A549 (cell line): ENCODE results near the gene GALNT16. TPM values are rescaled to one million over a fixed set of nuclear protein-coding genes. Genes with fewer than 3 reads are reported as not detected.

Experiments used
- ATAC-seq, 2 experiments: fragments of 200-7000 bp in 1 of 2; fragments of >200 bp in 1 of 2; cut with Nextera tagmentation in 1 of 2; cut with Tn5 transposase in 1 of 2; 3 replicates each; pipeline versions ENCODE4 v1.8.0 to v1.9.1; 2018 to 2020; ENCODE audit warnings: mild to moderate bottlenecking in 1 of 2, moderate library complexity in 1 of 2
- CTCF ChIA-PET: fragments of 300-600 bp; sonication (Branson Sonifier 250); formaldehyde crosslinking; extraction: SDS; loops from one replicate; lab custom pipeline; 2021; ENCODE audit warnings: antibody characterized with exemption, inconsistent platforms; lab: Yijun Ruan, JAX
- POLR2A ChIA-PET: fragments of 350-600 bp; formaldehyde crosslinking; extraction: SDS; loops from one replicate; lab custom pipeline; 2021; ENCODE audit warnings: antibody characterized with exemption, inconsistent platforms; lab: Yijun Ruan, JAX
- DNase-seq, 2 experiments: peaks; one replicate each; pipeline versions ENCODE4 v3.0.0 to v3.0.0-alpha.2; 2011 to 2016; ENCODE audit warnings: low read depth in 1 of 2, low spot score in 1 of 2
- FAIRE-seq: peaks from 2 replicates; lab custom pipeline; 2011; peaks lifted over from hg19 to GRCh38; lab: Jason Lieb, UNC
- H3K27ac ChIP-seq, 2 experiments: fragments of >200 bp; sonication (Bioruptor Twin); formaldehyde crosslinking; 3 replicates each; pipeline ENCODE4 v1.5.1; 2016 to 2017
- H3K4me1 ChIP-seq: fragments of >200 bp; sonication (Bioruptor Twin); formaldehyde crosslinking; 3 replicates; pipeline ENCODE4 v1.6.1; 2016
- H3K4me2 ChIP-seq: fragments of >200 bp; sonication (Bioruptor Twin); formaldehyde crosslinking; 3 replicates; pipeline ENCODE4 v1.6.1; 2016
- H3K4me3 ChIP-seq: fragments of >200 bp; sonication (Bioruptor Twin); formaldehyde crosslinking; 3 replicates; pipeline ENCODE4 v1.5.1; 2016
- H3K9me3 ChIP-seq: fragments of >200 bp; sonication (Bioruptor Twin); formaldehyde crosslinking; 3 replicates; pipeline ENCODE4 v1.6.1; 2016
- ATOH8 ChIP-seq: fragments of 250-450 bp; sonication (Bioruptor Pico); IDR thresholded peaks from 2 replicates; pipeline ENCODE4 v1.5.0; 2020; ENCODE audit warnings: low read depth, mild to moderate bottlenecking, moderate library complexity
- BHLHE40 ChIP-seq: IDR thresholded peaks from 2 replicates; pipeline ENCODE4 v1.6.1; 2012; ENCODE audit warnings: low read depth, low read length, inconsistent platforms
- CBX8 ChIP-seq: fragments of 200-600 bp; sonication (generic); IDR thresholded peaks from 2 replicates; pipeline ENCODE4 v1.6.1; 2016
- CEBPB ChIP-seq, 2 experiments: fragments of >200 bp in 1 of 2; sonication (Bioruptor Twin) in 1 of 2; formaldehyde crosslinking in 1 of 2; IDR thresholded peaks; 2 replicates each; pipeline ENCODE4 v1.6.1; 2012 to 2016
- CHD4 ChIP-seq: fragments of 200-600 bp; sonication (generic); IDR thresholded peaks from 2 replicates; pipeline ENCODE4 v1.6.1; 2016; ENCODE audit warnings: antibody characterized with exemption, mild to moderate bottlenecking, borderline replicate concordance
- CTCF ChIP-seq: fragments of >200 bp; sonication (Bioruptor Twin); formaldehyde crosslinking; IDR thresholded peaks from 3 replicates; pipeline ENCODE4 v1.5.1; 2016
- EHMT2 ChIP-seq: fragments of 200-600 bp; sonication (generic); IDR thresholded peaks from 2 replicates; pipeline ENCODE4 v1.6.1; 2016; ENCODE audit warnings: antibody characterized with exemption, low read depth, mild to moderate bottlenecking, moderate library complexity
- EP300 ChIP-seq, 2 experiments: fragments of >200 bp; sonication (Bioruptor Twin); formaldehyde crosslinking; IDR thresholded peaks; 2 replicates in 1 of 2; 3 replicates in 1 of 2; pipeline ENCODE4 v1.6.1; 2016 to 2017
- FOXS1 ChIP-seq: fragments of 250-450 bp; sonication (Bioruptor Pico); IDR thresholded peaks from 2 replicates; pipeline ENCODE4 v1.5.0; 2020; ENCODE audit warnings: mild to moderate bottlenecking, moderate library complexity
- GATA3 ChIP-seq: IDR thresholded peaks from 2 replicates; pipeline ENCODE4 v1.6.1; 2012; ENCODE audit warnings: borderline replicate concordance
- HES2 ChIP-seq: fragments of >200 bp; sonication (Bioruptor Twin); formaldehyde crosslinking; IDR thresholded peaks from 2 replicates; pipeline ENCODE4 v1.6.1; 2016
- HOXB13 ChIP-seq: fragments of 250-450 bp; sonication (Bioruptor Pico); IDR thresholded peaks from 2 replicates; pipeline ENCODE4 v1.5.0; 2020; ENCODE audit warnings: low read depth, mild to moderate bottlenecking, moderate library complexity
- HOXB5 ChIP-seq: fragments of 250-450 bp; sonication (Bioruptor Pico); IDR thresholded peaks from 2 replicates; pipeline ENCODE4 v1.5.0; 2020; ENCODE audit warnings: mild to moderate bottlenecking, moderate library complexity
- JUN ChIP-seq, 2 experiments: fragments of >200 bp; sonication (Bioruptor Twin); formaldehyde crosslinking; IDR thresholded peaks; 2 replicates in 1 of 2; 3 replicates in 1 of 2; pipeline ENCODE4 v1.6.1; 2016 to 2017
- JUNB ChIP-seq: fragments of >200 bp; sonication (Bioruptor Twin); formaldehyde crosslinking; IDR thresholded peaks from 2 replicates; pipeline ENCODE4 v1.6.1; 2016
- KDM1A ChIP-seq: fragments of 200-600 bp; sonication (generic); IDR thresholded peaks from 2 replicates; pipeline ENCODE4 v1.6.1; 2016; ENCODE audit warnings: low read depth, mild to moderate bottlenecking
- KDM5A ChIP-seq: fragments of 200-600 bp; sonication (generic); IDR thresholded peaks from 2 replicates; pipeline ENCODE4 v1.6.1; 2016; ENCODE audit warnings: antibody characterized with exemption, mild to moderate bottlenecking
- MAFK ChIP-seq: fragments of 450-650 bp; IDR thresholded peaks from 2 replicates; pipeline ENCODE4 v1.6.1; 2014; ENCODE audit not compliant: partially characterized antibody
- MAZ ChIP-seq: fragments of 150-350 bp; IDR thresholded peaks from 2 replicates; pipeline ENCODE4 v1.6.1; 2014; ENCODE audit warnings: antibody characterized with exemption, low read depth, low read length, borderline replicate concordance
- MYC ChIP-seq: IDR thresholded peaks from 2 replicates; pipeline ENCODE4 v1.6.1; 2012; ENCODE audit warnings: mild to moderate bottlenecking, inconsistent platforms, low read length, improper control_type of control experiment, borderline replicate concordance
- NPAS2 ChIP-seq: fragments of 250-450 bp; sonication (Bioruptor Pico); IDR thresholded peaks from 2 replicates; pipeline ENCODE4 v1.8.0; 2022; ENCODE audit warnings: mild to moderate bottlenecking, moderate library complexity, borderline replicate concordance
- POLR2A ChIP-seq: IDR thresholded peaks from 2 replicates; pipeline ENCODE4 v1.6.1; 2012; ENCODE audit warnings: mild to moderate bottlenecking, low read length
- POLR2AphosphoS2 ChIP-seq: conservative IDR thresholded peaks from 2 replicates; pipeline ENCODE4 v1.6.1; 2012; ENCODE audit warnings: low read length, improper control_type of control experiment, inconsistent platforms
- RARB ChIP-seq: fragments of 250-450 bp; sonication (Bioruptor Pico); IDR thresholded peaks from 2 replicates; pipeline ENCODE4 v1.8.0; 2021; ENCODE audit warnings: mild to moderate bottlenecking, moderate library complexity
- RCOR1 ChIP-seq: fragments of 150-350 bp; IDR thresholded peaks from 2 replicates; pipeline ENCODE4 v1.6.1; 2014; ENCODE audit warnings: antibody characterized with exemption, low read length, low read depth
- RFX5 ChIP-seq: fragments of 450-650 bp; IDR thresholded peaks from 2 replicates; pipeline ENCODE4 v1.7.1; 2014; ENCODE audit warnings: antibody characterized with exemption, mild to moderate bottlenecking, moderate library complexity
- SMC3 ChIP-seq: fragments of >200 bp; sonication (Bioruptor Twin); formaldehyde crosslinking; IDR thresholded peaks from 3 replicates; pipeline ENCODE4 v1.6.1; 2018; ENCODE audit warnings: inconsistent platforms
- SREBF2 ChIP-seq: fragments of 450-650 bp; IDR thresholded peaks from 2 replicates; pipeline ENCODE4 v1.6.1; 2014; ENCODE audit warnings: mild to moderate bottlenecking, moderate library complexity
- TP53 ChIP-seq: fragments of 250-450 bp; sonication (Bioruptor Pico); IDR thresholded peaks from 2 replicates; pipeline ENCODE4 v1.5.0; 2021; ENCODE audit warnings: mild to moderate bottlenecking, moderate library complexity
- ZC3H11A ChIP-seq: fragments of 450-650 bp; IDR thresholded peaks from 2 replicates; pipeline ENCODE4 v1.6.1; 2014; ENCODE audit warnings: antibody characterized with exemption, mild to moderate bottlenecking
- ZFP36 ChIP-seq: fragments of 450-650 bp; IDR thresholded peaks from 2 replicates; pipeline ENCODE4 v1.6.1; 2014; ENCODE audit warnings: borderline replicate concordance; ENCODE audit not compliant: partially characterized antibody
- ZNF302 ChIP-seq: fragments of 250-450 bp; sonication (Bioruptor Pico); IDR thresholded peaks from 2 replicates; pipeline ENCODE4 v1.9.0; 2021; ENCODE audit warnings: inconsistent platforms, mild to moderate bottlenecking, moderate library complexity
- WGBS: methylation state at CpG from one replicate; pipeline ENCODE4 v1.1.6; 2017; ENCODE audit errors: missing lambda C conversion rate; 5-methylcytosine and 5-hydroxymethylcytosine counted together
- polyA plus RNA-seq, 4 experiments: library from polyadenylated mRNA; depleted of rRNA in 3 of 4; stranded (reverse); fragments of >200 nt; fragmentation: RNase III in 1 of 4; extraction: RNeasy Plus Mini Kit Qiagen cat#74134 plus additional on column Dnase treatment in 1 of 4; gene quantifications; 2 replicates in 3 of 4; 3 replicates in 1 of 4; pipeline ENCODE4 v1.2.3, GENCODE V29; 2011 to 2017
- TF ChIP-seq, protein P1 (sequence below): IDR thresholded peaks from 2 replicates; pipeline ENCODE4 v1.6.1; 2012

The GALNT16 gene
- polyA plus RNA-seq, 2 of the 4 experiments (the other 2 are of a cell fraction), result 2.8 to 3.4 TPM

DNA sequence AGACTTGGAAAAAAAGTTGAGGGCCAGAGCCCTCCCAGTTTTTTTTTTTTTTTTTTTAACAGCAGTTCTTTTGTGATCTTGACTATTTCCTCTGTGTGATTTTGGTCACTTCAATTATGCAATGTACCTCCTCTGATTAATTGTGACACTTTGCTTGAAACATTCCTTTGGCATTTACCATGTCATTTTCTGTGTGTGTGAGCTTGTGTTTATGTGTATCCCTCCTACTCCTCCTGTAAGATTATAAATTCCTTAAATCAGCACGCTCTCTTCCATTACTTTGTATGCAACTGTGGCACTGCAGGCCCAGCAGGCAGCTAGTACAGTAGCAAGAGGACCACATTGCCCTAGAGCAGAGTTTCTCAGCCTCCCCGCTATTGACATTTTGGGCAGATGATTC lies 33.2 kb upstream of the GALNT16 start:
- CTCF ChIA-PET, result interaction anchor here (0.6 to 3.5 kb wide), 8 partner anchors 15 to 316 kb away, joined by 3 to 12 read pairs (median 4); no protein-coding TSS in a partner anchor

DNA sequence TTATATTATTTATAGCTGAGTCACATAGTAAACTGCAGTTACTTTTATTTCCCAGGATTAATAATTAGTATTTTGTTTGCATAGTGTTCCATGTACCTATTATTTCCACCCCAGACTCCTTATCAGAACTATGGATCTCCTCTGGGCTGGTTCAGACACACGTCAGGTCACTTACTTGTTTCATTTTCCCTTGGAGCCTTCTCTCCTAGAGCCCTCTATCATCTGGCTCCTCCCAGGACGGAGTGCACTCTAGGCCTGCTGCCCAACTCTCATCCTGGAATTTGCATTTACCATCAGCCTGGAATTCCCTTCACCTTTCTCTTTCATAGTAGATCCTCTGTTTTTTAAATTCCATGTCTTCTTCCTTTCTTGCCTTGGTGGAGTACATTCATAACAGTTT lies 28.5 kb upstream of the GALNT16 start:
- no peak for ATAC-seq
- ChIA-PET POLR2A (no interaction called here), CTCF (interaction anchor here (1.5 kb wide), 1 partner anchor 30 kb away, joined by 4 read pairs; no protein-coding TSS in a partner anchor)
- H3K27ac ChIP-seq, result no peak overlapping the region
- no peak overlapping the region for H3K4me2 ChIP-seq
- TF ChIP-seq MYC, result no peak
- TF ChIP-seq GATA3, result no peak
- TF ChIP-seq RARB, result no peak
- no peak for TF ChIP-seq KDM1A
- no peak for TF ChIP-seq JUN (IDR thresholded peaks at IDR 0.05)
- H3K4me3 ChIP-seq, result no peak overlapping the region
- 71% methylated on average over 2 of the region's 2 CpGs for WGBS
- FAIRE-seq, result no peak
- no peak for DNase-seq
- no peaks in the 10 kb centered on the region for H3K4me1 ChIP-seq
- no peaks in the 10 kb centered on the region for H3K9me3 ChIP-seq

More for the DNA sequence above, 33.2 kb upstream of the GALNT16 start:
- TF ChIP-seq EHMT2 (no peak), RCOR1 (no peak), ZC3H11A (no peak), ZNF302 (CRISPR knock-in tag) (no peak), HOXB5 (no peak), HOXB13 (CRISPR knock-in tag) (no peak), KDM1A (no peak), FOXS1 (no peak), POLR2AphosphoS2 (no peak), ZFP36 (no peak), BHLHE40 (no peak), CTCF (no peak), SMC3 (no peak), CBX8 (no peak), CHD4 (no peak), SREBF2 (no peak)
- no peak overlapping the region for H3K27ac ChIP-seq
- H3K4me1 ChIP-seq, result no peaks in the 10 kb centered on the region
- 95% methylated on average over 2 of the region's 2 CpGs for WGBS
- no peaks in the 10 kb centered on the region for H3K9me3 ChIP-seq
- FAIRE-seq (no peak), ATAC-seq (no peak), DNase-seq (no peak)
- no peak overlapping the region for H3K4me3 ChIP-seq
- POLR2A ChIA-PET, result interaction anchor here (0.7 kb wide), 2 partner anchors 75 to 198 kb away, joined by 3 to 4 read pairs; no protein-coding TSS in a partner anchor
- H3K4me2 ChIP-seq, result no peak overlapping the region

- Histone ChIP-seq H3K9me3 (no peaks in the 10 kb centered on the region), H3K4me1 (no peaks in the 10 kb centered on the region), H3K27ac (no peak overlapping the region), H3K4me3 (no peak overlapping the region), H3K4me2 (no peak overlapping the region)
- POLR2A ChIA-PET, result no interaction called here
- CTCF ChIA-PET, result interaction anchor here (1.6 to 3.4 kb wide), 2 partner anchors 10 to 15 kb away, joined by 4 to 19 read pairs; no protein-coding TSS in a partner anchor
- no peak for DNase-seq
- no peak for ATAC-seq
- no peak for TF ChIP-seq HES2
- TF ChIP-seq NPAS2 (CRISPR knock-in tag), result no peak
- TF ChIP-seq, protein P1, sequence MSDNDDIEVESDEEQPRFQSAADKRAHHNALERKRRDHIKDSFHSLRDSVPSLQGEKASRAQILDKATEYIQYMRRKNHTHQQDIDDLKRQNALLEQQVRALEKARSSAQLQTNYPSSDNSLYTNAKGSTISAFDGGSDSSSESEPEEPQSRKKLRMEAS, result no peak
- no peak for TF ChIP-seq MAFK
- no peak for TF ChIP-seq CEBPB (IDR thresholded peaks at IDR 0.05)
- no peak for TF ChIP-seq RCOR1
- no peak for TF ChIP-seq SREBF2
- TF ChIP-seq ATOH8 (CRISPR knock-in tag), result no peak
- no peak for TF ChIP-seq TP53 (CRISPR knock-in tag)
- TF ChIP-seq RFX5, result no peak
- no peak for TF ChIP-seq KDM5A
- TF ChIP-seq ZFP36, result no peak
- no peak for TF ChIP-seq FOXS1
- no peak for TF ChIP-seq MAZ
- no peak for TF ChIP-seq POLR2A
- no peak for TF ChIP-seq SMC3
- no peak for TF ChIP-seq EP300 (IDR thresholded peaks at IDR 0.05)
- no peak for TF ChIP-seq JUNB
- WGBS, result 96% methylated on average over 3 of the region's 3 CpGs
- no peak for FAIRE-seq
Measured at GRCh38 chr14:69232388-69232787, 27.6 kb upstream of the GALNT16 start.
